ENCODE measurements around the gene CDK16. TPM values are rescaled to one million over a fixed set of nuclear protein-coding genes. Genes with fewer than 3 reads are reported as not detected.

Gene CDK16
- total and polyA plus RNA-seq, 2 of the 4 experiments (the other 2 are of a cell fraction), result 85.3 to 106 TPM

GRCh38 chrX:47196098-47196497 lies 22.4 kb upstream of the CDK16 start:
- peak overlapping the region; percentile 59; the same call in 1 of the 2 replicates for H3K23ac ChIP-seq (ENCODE audit: low read depth, low read length)
- H3K9ac ChIP-seq (ENCODE audit: low read depth, low read length), result peak overlapping the region; percentile 32; the same call in 1 of the 2 replicates
- no TSS peak for BruUV-seq (replicated peaks)
- POLR2A ChIA-PET (ENCODE audit: unreplicated experiment), result no interaction called here
- in situ Hi-C loops (cut with MboI; ENCODE audit: low sequenced_read_pairs), result loop anchor here (10.0 kb wide), 2 partner anchors 189 to 329 kb away; no protein-coding TSS in a partner anchor
- H2BK5ac ChIP-seq (ENCODE audit: low read depth, low read length, poor library complexity, severe bottlenecking), result no peak overlapping the region
- DNase-seq, result no peak
- no peak overlapping the region for H2AFZ ChIP-seq (replicated peaks; ENCODE audit: low read length, poor library complexity)
- H3K4me2 ChIP-seq (ENCODE audit: low read depth, low read length), result peak overlapping the region; percentile 66
- H3K79me1 ChIP-seq (ENCODE audit: low read depth in 1 of 2, low read length in 2 of 2), result peaks cover 29 to 65% of the 10 kb centered on the region in 2 experiments
- H3K27me3 ChIP-seq (ENCODE audit: control insufficient read depth, insufficient read depth, low read length), result no peaks in the 10 kb centered on the region
- no peak overlapping the region for H2BK20ac ChIP-seq (ENCODE audit: low read depth, low read length)
- no peak for TF ChIP-seq RFX5 (IDR thresholded peaks at IDR 0.05; ENCODE audit: low read depth, low read length)
- no peak for TF ChIP-seq POLR2A (IDR thresholded peaks at IDR 0.05; ENCODE audit: low read depth, low read length)
- TF ChIP-seq RAD21 (IDR thresholded peaks at IDR 0.05; ENCODE audit: low read length), result no peak
- TF ChIP-seq NFE2L2 (IDR thresholded peaks at IDR 0.05; ENCODE audit: low read depth, low read length), result no peak
- no peak for TF ChIP-seq FOS (IDR thresholded peaks at IDR 0.05; ENCODE audit: low read depth, low read length)
- 80% methylated on average over 1 of the region's 3 CpGs; no CpG with 5 or more reads in 1 of the 2 experiments for whole genome bisulfite sequencing, 2 experiments (ENCODE audit: extremely low coverage in 2 of 2, insufficient read length in 1 of 2)
- no peak overlapping the region for H3K14ac ChIP-seq (replicated peaks; ENCODE audit: low read depth, low read length)
- H3K9me3 ChIP-seq (ENCODE audit: control insufficient read depth, insufficient read depth, low read length), result no peaks in the 10 kb centered on the region
- H4K91ac ChIP-seq (ENCODE audit: insufficient read depth, low read depth, low read length), result no peak overlapping the region
- H2BK15ac ChIP-seq (ENCODE audit: low read depth, low read length), result no peak overlapping the region
- no peak overlapping the region for H3K27ac ChIP-seq (ENCODE audit: insufficient read depth, low read length)
- peaks cover 65% of the 10 kb centered on the region for H4K20me1 ChIP-seq (ENCODE audit: insufficient read depth, low read length)
- peaks cover 42% of the 10 kb centered on the region for H3K36me3 ChIP-seq (ENCODE audit: control insufficient read depth, insufficient read depth, low read length)
- no peak for ATAC-seq (ENCODE audit: low read depth)
- no peak overlapping the region for H4K5ac ChIP-seq (ENCODE audit: low read depth, low read length)
- no peak overlapping the region for H2BK120ac ChIP-seq (ENCODE audit: low read depth, low read length)
- H3K4ac ChIP-seq (ENCODE audit: low read depth, low read length), result no peak overlapping the region
- no peak overlapping the region for H3K4me3 ChIP-seq (ENCODE audit: insufficient read depth, low read depth, low read length)
- peaks cover 24% of the 10 kb centered on the region for H3K4me1 ChIP-seq (ENCODE audit: control insufficient read depth, insufficient read depth, low read length)
- peaks cover 5% of the 10 kb centered on the region; the same call in 1 of the 2 replicates for H3K9me1 ChIP-seq (ENCODE audit: insufficient read depth, low read length)
- H2AK5ac ChIP-seq (ENCODE audit: low read depth, low read length), result no peak overlapping the region
- dilution Hi-C loops (cut with HindIII; ENCODE audit: low sequenced_read_pairs, unreplicated experiment), result no loop called here
- H2AK9ac ChIP-seq (replicated peaks; ENCODE audit: low read depth, low read length, poor library complexity), result peak overlapping the region; percentile 33
- H4K8ac ChIP-seq (ENCODE audit: low read depth in 2 of 2, low read length in 2 of 2), result no peak overlapping the region
- H3K18ac ChIP-seq (ENCODE audit: low read depth, low read length), result no peak overlapping the region
- H3K56ac ChIP-seq (ENCODE audit: extremely low read depth, insufficient read depth, low read length), result no peak overlapping the region
- CTCF ChIA-PET, result interaction anchor here (0.5 kb wide), 1 partner anchor 361 kb away, joined by 9 read pairs; no protein-coding TSS in a partner anchor
- intact Hi-C loops (cut with micrococcal nuclease), result no loop called here
